ENCODE measurements around the gene DNAJB6.

Gene DNAJB6

DNA sequence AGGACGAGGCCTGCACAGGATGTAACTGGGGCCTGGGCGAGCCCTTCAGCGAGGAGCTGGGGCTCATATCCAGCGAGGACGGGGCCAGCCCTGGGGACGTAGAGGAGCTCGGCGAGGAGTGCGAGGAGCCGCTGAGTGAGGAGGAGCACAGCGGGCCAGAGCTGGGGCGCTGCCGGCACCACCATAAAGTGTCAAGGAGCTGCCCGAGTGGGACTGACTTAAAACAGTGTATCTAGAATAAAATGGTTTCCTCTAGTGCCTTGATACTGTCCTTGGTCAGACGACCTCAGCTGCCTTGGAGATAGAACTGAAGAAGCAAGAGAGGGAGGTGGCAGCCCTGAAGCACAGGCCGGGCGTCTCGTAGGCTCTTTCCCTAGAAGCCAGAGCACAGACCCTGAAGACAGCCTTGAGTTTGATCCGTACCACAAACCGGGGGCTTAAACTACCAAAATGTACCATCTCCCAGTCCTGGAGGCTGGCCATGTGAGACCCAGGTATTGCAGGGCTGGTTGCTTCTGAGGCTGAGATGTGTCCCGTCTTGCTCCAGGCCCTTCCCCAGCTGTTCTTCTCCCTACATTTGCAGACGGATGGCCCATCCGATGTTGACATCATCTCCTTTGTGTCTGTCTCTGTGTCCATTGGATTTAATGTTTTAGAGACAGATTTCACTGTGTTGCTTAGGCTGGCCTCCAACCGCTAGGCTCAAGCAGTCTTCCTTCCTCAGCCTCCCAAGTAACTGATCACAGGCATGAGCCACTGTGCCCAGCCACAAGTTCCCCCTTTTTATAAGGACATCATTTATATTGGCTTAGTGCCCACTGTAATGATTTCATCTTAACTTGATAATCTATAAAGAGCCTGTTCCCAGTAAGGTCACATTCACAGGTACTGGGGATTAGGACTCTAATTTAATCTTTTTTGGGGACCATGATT, 35.8 kb downstream of the DNAJB6 start:
- DNase-seq (ENCODE audit: low read depth) = no peak
- H3K27me3 ChIP-seq (replicated peaks; ENCODE audit: control insufficient read depth, insufficient read depth, low read length) = no peaks in the 10 kb centered on the region
- no peak overlapping the region for H3K4me3 ChIP-seq (ENCODE audit: low read length)
- H3K9ac ChIP-seq (ENCODE audit: low read length) = no peak overlapping the region
- H3K36me3 ChIP-seq (ENCODE audit: control insufficient read depth, insufficient read depth, low read length, severe bottlenecking) = peaks cover 73% of the 10 kb centered on the region
- no peaks in the 10 kb centered on the region for H3K9me3 ChIP-seq (ENCODE audit: control insufficient read depth, low read length)
- peaks cover 20% of the 10 kb centered on the region for H3K4me1 ChIP-seq (ENCODE audit: control insufficient read depth, insufficient read depth, low read length)

DNA sequence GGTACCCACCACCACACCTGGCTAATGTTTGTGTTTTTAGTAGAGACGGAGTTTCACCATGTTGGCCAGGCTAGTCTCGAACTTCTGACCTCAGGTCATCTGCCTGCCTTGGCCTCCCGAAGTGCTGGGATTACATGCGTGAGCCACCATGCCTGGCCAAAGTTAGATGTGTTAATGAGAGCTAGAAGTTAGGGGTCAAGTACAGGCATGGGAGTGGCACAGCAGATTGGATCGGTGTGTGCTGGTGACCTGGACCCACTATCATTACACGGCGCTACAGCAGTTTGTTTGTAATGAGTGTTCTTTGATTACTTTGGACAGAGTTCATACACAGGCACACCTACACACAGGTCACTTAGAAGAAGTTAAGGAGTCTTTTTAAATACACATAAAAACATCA, 36.7 kb downstream of the DNAJB6 start:
- no peaks in the 10 kb centered on the region for H3K27me3 ChIP-seq (replicated peaks; ENCODE audit: control insufficient read depth, insufficient read depth, low read length)
- peaks cover 20% of the 10 kb centered on the region for H3K4me1 ChIP-seq (ENCODE audit: control insufficient read depth, insufficient read depth, low read length)
- H3K36me3 ChIP-seq (ENCODE audit: control insufficient read depth, insufficient read depth, low read length, severe bottlenecking) = peaks cover 73% of the 10 kb centered on the region
- H3K9ac ChIP-seq (ENCODE audit: low read length) = no peak overlapping the region
- H3K9me3 ChIP-seq (ENCODE audit: control insufficient read depth, low read length) = no peaks in the 10 kb centered on the region
- no peak overlapping the region for H3K4me3 ChIP-seq (ENCODE audit: low read length)
- DNase-seq (ENCODE audit: low read depth) = no peak

DNA sequence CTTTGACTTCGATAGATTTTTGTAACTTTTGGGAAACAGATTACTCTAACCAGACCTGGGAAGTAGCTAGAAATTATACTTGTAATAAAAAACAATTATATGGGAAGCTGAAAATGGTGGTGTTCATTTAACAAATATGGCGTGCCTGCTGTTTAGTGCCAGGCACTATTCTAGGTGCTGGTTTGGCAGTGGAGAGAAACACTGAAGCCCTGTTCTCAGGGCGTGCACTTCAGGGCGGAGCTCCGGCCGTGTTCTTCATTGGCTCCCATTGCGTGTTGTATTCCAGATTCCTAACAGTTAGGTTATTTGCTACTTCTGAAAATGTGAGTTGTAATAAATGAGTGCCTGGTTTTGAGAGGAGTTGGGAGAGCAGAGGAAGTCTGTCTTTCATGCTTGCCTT, 38.6 kb downstream of the DNAJB6 start:
- no peak for DNase-seq (ENCODE audit: low read depth)
- Histone ChIP-seq H3K4me1 (ENCODE audit: control insufficient read depth, insufficient read depth, low read length) (peaks cover 20% of the 10 kb centered on the region), H3K9ac (ENCODE audit: low read length) (no peak overlapping the region), H3K9me3 (ENCODE audit: control insufficient read depth, low read length) (no peaks in the 10 kb centered on the region), H3K4me3 (ENCODE audit: low read length) (no peak overlapping the region), H3K36me3 (ENCODE audit: control insufficient read depth, insufficient read depth, low read length, severe bottlenecking) (peaks cover 56% of the 10 kb centered on the region), H3K27me3 (replicated peaks; ENCODE audit: control insufficient read depth, insufficient read depth, low read length) (no peaks in the 10 kb centered on the region)

DNA sequence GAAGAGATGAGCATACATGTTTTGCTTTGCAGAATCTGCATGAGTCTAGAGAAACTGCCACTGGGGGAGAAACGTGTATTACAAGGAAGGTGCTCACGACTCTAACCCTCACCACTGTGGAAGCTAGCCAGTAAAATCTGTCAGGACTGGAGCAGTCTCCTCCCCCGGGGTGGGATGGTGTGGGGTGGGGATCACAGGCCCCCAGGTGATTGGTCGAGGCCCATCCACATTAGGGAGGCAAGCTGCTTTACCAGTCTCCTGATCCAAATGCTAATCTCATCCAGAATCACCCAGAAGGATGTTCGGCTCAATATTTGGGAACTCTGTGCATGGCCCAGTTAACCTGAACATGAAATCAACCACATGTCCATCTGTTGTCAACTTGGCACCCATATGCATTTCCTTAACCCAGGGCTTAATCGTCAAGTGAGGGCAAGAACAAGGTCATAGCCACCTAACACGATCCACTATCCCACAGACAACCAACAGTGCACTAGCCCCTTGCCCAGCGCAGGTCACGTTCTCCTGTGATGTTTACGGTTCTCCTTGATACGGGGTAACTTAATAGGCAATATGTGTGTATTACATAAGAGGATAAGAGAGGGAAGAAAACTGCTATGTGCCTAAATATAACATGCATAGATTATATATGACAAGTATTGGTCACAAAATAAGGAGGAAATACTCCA, 40.8 kb downstream of the DNAJB6 start:
- no peak overlapping the region for H3K4me3 ChIP-seq (ENCODE audit: low read length)
- no peaks in the 10 kb centered on the region for H3K27me3 ChIP-seq (replicated peaks; ENCODE audit: control insufficient read depth, insufficient read depth, low read length)
- peaks cover 48% of the 10 kb centered on the region for H3K36me3 ChIP-seq (ENCODE audit: control insufficient read depth, insufficient read depth, low read length, severe bottlenecking)
- H3K4me1 ChIP-seq (ENCODE audit: control insufficient read depth, insufficient read depth, low read length) = peaks cover 20% of the 10 kb centered on the region
- DNase-seq (ENCODE audit: low read depth) = no peak
- no peak overlapping the region for H3K9ac ChIP-seq (ENCODE audit: low read length)
- H3K9me3 ChIP-seq (ENCODE audit: control insufficient read depth, low read length) = no peaks in the 10 kb centered on the region

DNA sequence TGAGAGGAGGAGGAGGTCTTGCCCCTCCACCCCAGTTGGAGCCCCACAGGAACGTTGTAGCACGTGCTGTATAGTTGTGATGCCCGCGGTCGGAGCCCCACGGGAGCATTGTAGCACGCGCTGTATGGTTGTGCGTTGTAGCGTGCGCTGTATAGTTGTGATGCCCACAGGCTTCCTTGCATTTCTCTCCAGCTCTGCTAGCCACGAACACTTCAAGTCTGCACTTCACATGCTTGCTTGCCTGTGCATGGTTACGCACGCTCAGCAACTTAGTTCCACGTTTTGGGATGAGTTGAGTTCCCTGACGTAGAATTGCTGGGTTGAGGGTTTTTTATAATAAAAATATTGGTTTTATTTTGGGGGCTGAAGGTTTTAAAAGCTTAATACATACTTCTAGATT, 41.6 kb downstream of the DNAJB6 start:
- DNase-seq (ENCODE audit: low read depth) = no peak
- H3K9me3 ChIP-seq (ENCODE audit: control insufficient read depth, low read length) = no peaks in the 10 kb centered on the region
- peaks cover 48% of the 10 kb centered on the region for H3K36me3 ChIP-seq (ENCODE audit: control insufficient read depth, insufficient read depth, low read length, severe bottlenecking)

DNA sequence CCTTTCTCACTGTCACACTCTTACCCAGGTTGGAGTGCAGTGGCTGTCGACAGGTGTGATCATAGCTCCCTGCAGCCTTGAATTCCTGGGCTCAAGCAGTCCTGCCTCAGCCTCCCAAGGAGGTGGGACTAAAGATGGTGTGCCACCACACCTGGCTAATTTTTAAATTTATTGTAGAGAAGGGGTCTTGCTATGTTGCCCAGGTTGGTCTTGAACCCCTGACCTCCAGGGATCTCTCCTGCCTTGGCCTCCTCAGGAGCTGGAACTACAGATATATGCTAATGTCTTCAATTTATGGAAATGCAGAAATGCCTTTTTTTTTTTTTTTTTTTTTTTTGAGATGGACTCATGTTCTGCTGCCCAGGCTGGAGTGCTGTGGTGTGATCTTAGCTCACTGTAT, 42.7 kb downstream of the DNAJB6 start:
- Histone ChIP-seq H3K9me3 (ENCODE audit: control insufficient read depth, low read length) (no peaks in the 10 kb centered on the region), H3K9ac (ENCODE audit: low read length) (no peak overlapping the region), H3K27me3 (replicated peaks; ENCODE audit: control insufficient read depth, insufficient read depth, low read length) (no peaks in the 10 kb centered on the region), H3K36me3 (ENCODE audit: control insufficient read depth, insufficient read depth, low read length, severe bottlenecking) (peaks cover 49% of the 10 kb centered on the region), H3K4me3 (ENCODE audit: low read length) (no peak overlapping the region), H3K4me1 (ENCODE audit: control insufficient read depth, insufficient read depth, low read length) (peaks cover 20% of the 10 kb centered on the region)
- no peak for DNase-seq (ENCODE audit: low read depth)

More for the DNA sequence above, 41.6 kb downstream of the DNAJB6 start:
- Histone ChIP-seq H3K9ac (ENCODE audit: low read length) (no peak overlapping the region), H3K27me3 (replicated peaks; ENCODE audit: control insufficient read depth, insufficient read depth, low read length) (no peaks in the 10 kb centered on the region), H3K4me1 (ENCODE audit: control insufficient read depth, insufficient read depth, low read length) (peaks cover 20% of the 10 kb centered on the region), H3K4me3 (ENCODE audit: low read length) (no peak overlapping the region)

DNA sequence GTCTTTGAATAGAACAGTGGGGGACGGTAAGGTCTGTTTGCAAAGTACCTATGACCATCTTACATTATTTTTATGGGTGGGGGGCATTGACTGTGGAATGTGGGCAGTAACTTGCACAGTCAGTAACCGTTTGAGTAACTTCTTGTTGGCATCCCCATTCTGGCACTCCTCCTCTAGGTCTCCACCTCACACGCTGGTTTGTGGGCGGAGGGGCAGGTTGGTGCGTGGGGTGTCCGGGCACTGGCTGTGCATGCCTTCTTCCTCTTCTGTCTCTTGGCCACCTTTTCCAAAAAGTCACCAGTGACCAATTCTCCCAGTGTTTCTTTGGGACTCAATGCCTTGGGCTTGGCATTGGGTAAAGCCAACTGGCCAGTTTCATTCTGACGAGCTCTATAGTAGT, 43.6 kb downstream of the DNAJB6 start:
- peaks cover 56% of the 10 kb centered on the region for H3K36me3 ChIP-seq (ENCODE audit: control insufficient read depth, insufficient read depth, low read length, severe bottlenecking)

DNA sequence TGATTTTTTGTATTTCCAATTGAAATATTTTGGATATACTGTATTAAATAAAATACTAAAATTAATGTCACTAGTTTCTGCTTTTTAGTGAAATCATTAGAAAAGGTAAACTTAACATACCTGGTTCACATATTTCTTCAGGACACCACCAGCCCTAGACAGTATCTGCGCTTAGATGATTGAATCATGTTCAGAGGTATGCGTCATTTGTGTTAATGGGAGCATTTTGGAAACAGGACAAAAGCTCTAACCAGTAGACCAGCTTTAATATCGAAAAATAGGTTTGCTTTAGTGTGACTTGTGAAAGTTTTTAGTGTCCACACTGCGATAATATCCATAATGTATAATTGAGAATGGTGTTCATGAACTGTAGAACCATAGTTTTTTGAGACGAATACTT, 47.1 kb downstream of the DNAJB6 start:
- no peak for DNase-seq (ENCODE audit: low read depth)
- no peaks in the 10 kb centered on the region for H3K9me3 ChIP-seq (ENCODE audit: control insufficient read depth, low read length)
- peaks cover 4% of the 10 kb centered on the region for H3K4me1 ChIP-seq (ENCODE audit: control insufficient read depth, insufficient read depth, low read length)
- peaks cover 50% of the 10 kb centered on the region for H3K36me3 ChIP-seq (ENCODE audit: control insufficient read depth, insufficient read depth, low read length, severe bottlenecking)
- no peak overlapping the region for H3K9ac ChIP-seq (ENCODE audit: low read length)
- no peaks in the 10 kb centered on the region for H3K27me3 ChIP-seq (replicated peaks; ENCODE audit: control insufficient read depth, insufficient read depth, low read length)
- H3K4me3 ChIP-seq (ENCODE audit: low read length) = no peak overlapping the region

More for the DNA sequence above, 43.6 kb downstream of the DNAJB6 start:
- peaks cover 14% of the 10 kb centered on the region for H3K4me1 ChIP-seq (ENCODE audit: control insufficient read depth, insufficient read depth, low read length)
- no peaks in the 10 kb centered on the region for H3K9me3 ChIP-seq (ENCODE audit: control insufficient read depth, low read length)
- no peak for DNase-seq (ENCODE audit: low read depth)
- H3K9ac ChIP-seq (ENCODE audit: low read length) = no peak overlapping the region
- no peak overlapping the region for H3K4me3 ChIP-seq (ENCODE audit: low read length)
- no peaks in the 10 kb centered on the region for H3K27me3 ChIP-seq (replicated peaks; ENCODE audit: control insufficient read depth, insufficient read depth, low read length)

DNA sequence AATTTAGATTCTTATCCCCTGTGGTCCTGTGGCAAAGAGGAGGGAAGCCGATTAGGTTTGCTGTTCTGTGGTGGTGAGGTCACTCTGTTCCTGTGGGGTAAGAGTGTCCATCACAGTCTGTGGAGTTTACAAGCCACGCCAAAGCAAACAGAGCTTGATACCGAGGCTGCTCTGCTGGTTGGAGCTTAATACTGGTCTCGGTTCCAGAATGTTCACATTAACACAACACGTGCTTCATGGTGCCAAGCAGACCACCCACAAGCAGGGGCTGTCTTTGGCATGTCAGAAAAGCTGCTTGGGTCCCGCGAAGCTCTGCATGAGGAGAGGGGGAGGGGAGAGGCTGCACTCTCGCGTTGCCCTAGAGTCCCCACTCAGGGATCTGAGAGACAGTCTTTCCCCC, 47.5 kb downstream of the DNAJB6 start:
- H3K9me3 ChIP-seq (ENCODE audit: control insufficient read depth, low read length) = no peaks in the 10 kb centered on the region
- no peak overlapping the region for H3K9ac ChIP-seq (ENCODE audit: low read length)
- DNase-seq (ENCODE audit: low read depth) = no peak
- H3K4me3 ChIP-seq (ENCODE audit: low read length) = no peak overlapping the region
- peaks cover 4% of the 10 kb centered on the region for H3K4me1 ChIP-seq (ENCODE audit: control insufficient read depth, insufficient read depth, low read length)
- H3K36me3 ChIP-seq (ENCODE audit: control insufficient read depth, insufficient read depth, low read length, severe bottlenecking) = peaks cover 50% of the 10 kb centered on the region
- no peaks in the 10 kb centered on the region for H3K27me3 ChIP-seq (replicated peaks; ENCODE audit: control insufficient read depth, insufficient read depth, low read length)

DNA sequence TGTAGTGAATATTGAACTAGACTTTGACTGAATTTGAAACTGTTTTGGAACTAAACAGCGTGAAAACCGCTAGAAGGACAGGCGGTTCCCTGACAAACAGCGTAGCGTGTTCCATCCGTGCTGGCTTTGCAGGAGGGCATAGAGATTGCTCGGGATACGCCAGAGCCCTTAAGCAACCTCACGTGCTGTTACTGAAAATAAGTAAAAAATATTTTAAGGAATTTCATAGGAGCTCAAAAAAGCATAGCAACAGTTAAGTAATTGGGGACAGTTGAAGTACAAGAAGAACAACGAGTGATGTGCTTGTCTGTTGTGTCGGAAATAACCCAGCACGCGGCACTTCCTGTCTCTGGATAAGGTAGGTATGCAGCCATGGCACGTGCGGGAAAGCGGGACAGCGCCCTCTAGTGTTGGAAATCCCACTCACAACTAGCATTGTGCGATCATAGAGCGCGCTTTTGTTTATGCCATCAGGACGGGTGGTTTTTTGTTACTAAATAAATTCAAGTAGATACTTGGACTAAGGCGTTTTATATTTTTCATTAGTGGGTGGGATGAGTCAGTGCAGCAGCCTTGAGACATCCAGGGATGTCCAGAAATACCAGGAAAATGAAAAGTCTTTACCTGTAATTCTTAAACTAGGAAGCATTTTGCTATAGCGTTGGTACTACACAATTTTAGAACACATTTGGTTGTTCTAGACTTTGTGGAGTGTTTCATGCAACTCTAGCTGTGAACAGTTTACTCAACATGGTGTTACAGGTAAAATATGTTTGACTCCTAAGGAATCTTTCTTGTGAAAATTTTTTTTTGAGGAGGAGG, 50.4 kb downstream of the DNAJB6 start:
- H3K27me3 ChIP-seq (replicated peaks; ENCODE audit: control insufficient read depth, insufficient read depth, low read length) = no peaks in the 10 kb centered on the region
- H3K36me3 ChIP-seq (ENCODE audit: control insufficient read depth, insufficient read depth, low read length, severe bottlenecking) = peaks cover 40% of the 10 kb centered on the region
- DNase-seq (ENCODE audit: low read depth) = peak; percentile 82
- H3K9me3 ChIP-seq (ENCODE audit: control insufficient read depth, low read length) = no peaks in the 10 kb centered on the region
- peaks cover 29% of the 10 kb centered on the region for H3K4me1 ChIP-seq (ENCODE audit: control insufficient read depth, insufficient read depth, low read length)
- no peak overlapping the region for H3K4me3 ChIP-seq (ENCODE audit: low read length)
- H3K9ac ChIP-seq (ENCODE audit: low read length) = peak overlapping the region; percentile 32

DNA sequence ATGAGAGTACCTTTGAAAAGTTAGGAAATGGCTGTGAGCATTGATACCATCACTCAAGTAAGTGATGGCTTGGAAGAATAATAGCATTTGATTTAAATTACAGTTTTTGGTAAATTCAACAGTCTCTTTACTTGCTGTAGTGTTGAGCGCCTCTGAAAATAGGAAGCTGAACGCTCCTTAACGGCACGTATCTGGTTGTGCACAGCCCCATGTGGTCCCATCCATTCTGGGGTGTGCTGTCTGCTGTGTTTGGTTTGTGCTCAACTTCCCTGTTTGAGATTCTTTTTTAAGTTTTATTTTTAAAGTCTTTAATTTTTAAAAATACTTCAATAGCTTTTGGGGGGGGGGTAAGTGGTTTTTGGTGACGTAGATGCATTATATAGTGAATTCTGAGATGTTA, 51.5 kb downstream of the DNAJB6 start:
- no peaks in the 10 kb centered on the region for H3K9me3 ChIP-seq (ENCODE audit: control insufficient read depth, low read length)
- H3K4me1 ChIP-seq (ENCODE audit: control insufficient read depth, insufficient read depth, low read length) = peaks cover 29% of the 10 kb centered on the region
- H3K27me3 ChIP-seq (replicated peaks; ENCODE audit: control insufficient read depth, insufficient read depth, low read length) = no peaks in the 10 kb centered on the region
- peaks cover 32% of the 10 kb centered on the region for H3K36me3 ChIP-seq (ENCODE audit: control insufficient read depth, insufficient read depth, low read length, severe bottlenecking)
- no peak overlapping the region for H3K4me3 ChIP-seq (ENCODE audit: low read length)
- H3K9ac ChIP-seq (ENCODE audit: low read length) = no peak overlapping the region
- DNase-seq (ENCODE audit: low read depth) = no peak

Measured in adipocyte (in vitro differentiated cells).